Right lung (tissue), 5 donors: ENCODE measurements around the gene EEF2. TPM values are rescaled to one million over a fixed set of nuclear protein-coding genes. Genes with fewer than 3 reads are reported as not detected.

Experiments used
- DNase-seq, 2 donors: peaks; one replicate each; pipeline ENCODE4 v3.0.0-alpha.2; 2013
- polyA plus RNA-seq, 5 donors: library from polyadenylated mRNA; unstranded; fragments of 120-200 nt; gene quantifications; one replicate each; pipeline versions ENCODE4 v1.2.1 to v1.2.3, GENCODE V29; 2013; ENCODE audit warnings: inconsistent platforms in 1 of 5, low replicate concordance in 1 of 5; ENCODE audit not compliant: insufficient read length in 5 of 5, insufficient read depth in 1 of 5

Gene EEF2
- polyA plus RNA-seq, 5 donors, result 1,175 to 1,904 (median 1,537) TPM

GRCh38 chr19:3987619-3988371 is 2.5 kb upstream of the EEF2 start:
- DNase-seq, result peak; percentile 83 to 85

GRCh38 chr19:3986260-3987041 is 1.2 kb upstream of the EEF2 start:
- peak in 1 of 2 donors; percentile 54 for DNase-seq

DNA sequence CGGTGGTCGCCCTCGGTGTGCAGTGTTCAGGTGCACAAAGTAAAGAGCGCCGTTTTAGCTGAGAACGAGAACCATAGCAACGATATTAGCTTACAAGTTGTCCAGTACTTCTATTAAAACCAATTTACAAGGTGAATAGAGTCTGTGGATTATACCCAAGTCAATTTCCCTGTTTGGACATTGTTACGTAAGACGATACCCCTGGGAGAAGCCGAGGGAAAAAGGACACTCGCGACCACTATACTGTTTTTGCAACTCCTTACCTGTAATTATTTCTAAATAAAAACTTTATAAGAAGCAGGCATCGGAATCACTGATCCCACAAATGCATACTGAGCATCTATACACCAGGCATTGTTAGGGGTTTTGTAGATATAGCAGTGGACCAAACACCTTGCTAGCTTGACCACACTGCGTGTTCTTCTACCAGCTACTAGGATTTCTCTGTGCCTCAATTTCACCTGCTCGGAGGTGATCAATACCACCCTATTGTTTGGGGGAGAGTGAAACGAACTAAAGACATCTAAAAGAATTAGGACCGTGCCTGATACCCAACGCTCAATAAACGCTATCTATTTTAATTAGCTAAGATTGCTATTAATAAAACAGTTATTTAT is 488 bp upstream of the EEF2 start:
- DNase-seq, result no peak

DNA sequence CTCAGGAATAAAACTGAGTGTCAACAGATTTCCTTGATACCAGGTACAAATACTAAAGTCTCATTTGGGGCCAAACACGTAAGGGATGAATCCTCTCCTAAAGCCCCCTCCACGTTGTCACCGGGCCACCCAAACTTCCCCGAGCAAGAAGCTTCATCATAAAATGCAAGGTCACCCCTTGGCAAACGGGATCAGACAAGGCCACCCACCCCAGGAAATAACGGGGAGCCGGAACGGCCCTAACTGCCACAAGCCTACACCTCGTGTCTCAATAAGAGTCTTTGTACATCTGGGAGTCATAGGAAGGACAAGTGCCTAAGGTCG is 717 bp downstream of the EEF2 start:
- DNase-seq, result no peak

DNA sequence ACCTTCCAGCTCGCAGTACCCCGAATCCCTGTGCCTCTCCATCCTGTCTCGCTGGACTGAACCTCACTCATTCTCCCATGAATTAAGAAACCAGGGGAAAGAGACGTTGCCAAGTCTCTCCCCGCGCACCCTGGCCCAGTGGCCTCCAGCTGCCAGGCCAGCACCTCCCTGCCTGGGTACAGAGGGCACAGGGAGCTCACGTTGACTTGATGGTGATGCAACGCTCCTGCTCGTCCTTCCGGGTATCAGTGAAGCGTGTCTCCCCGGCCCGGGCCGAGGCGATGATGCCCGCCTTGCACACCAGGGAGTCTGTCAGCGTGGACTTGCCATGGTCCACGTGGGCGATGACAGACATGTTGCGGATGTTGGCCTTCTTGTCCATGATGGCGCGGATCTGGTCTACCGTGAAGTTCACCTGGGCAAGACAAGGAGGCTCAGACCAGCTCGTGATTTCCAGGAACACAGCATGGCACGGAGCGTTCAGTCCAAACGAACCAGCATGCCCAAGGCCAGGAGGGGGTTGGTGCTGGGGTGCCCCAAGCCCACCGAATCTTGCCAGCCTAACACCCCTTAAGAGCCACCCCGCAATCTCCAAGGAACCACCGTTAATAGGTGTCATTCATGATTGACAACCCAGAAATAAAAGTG is 1.2 kb downstream of the EEF2 start:
- DNase-seq, result no peak

DNA sequence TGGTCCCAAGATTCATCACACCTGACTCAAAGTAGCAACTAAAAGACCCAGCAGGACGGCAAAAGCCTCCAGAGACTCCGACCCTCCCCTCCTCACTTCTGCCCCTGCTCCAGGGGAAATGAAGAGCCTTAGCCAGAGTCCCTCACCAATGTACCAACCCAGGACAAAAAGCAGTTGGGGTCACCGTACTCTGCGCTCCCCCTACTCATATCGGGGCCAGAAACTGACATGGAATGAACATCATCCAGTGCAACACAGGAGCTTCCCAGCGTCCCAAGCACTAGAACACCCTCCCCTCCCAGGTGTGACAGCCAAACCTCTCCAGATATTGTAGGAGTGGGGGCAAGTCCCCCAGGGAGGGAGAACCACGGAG is 1.7 kb downstream of the EEF2 start:
- DNase-seq, result no peak

- DNase-seq, result no peak
These were observed 2.3 kb downstream of the EEF2 start for GRCh38 chr19:3982701-3983541.

DNA sequence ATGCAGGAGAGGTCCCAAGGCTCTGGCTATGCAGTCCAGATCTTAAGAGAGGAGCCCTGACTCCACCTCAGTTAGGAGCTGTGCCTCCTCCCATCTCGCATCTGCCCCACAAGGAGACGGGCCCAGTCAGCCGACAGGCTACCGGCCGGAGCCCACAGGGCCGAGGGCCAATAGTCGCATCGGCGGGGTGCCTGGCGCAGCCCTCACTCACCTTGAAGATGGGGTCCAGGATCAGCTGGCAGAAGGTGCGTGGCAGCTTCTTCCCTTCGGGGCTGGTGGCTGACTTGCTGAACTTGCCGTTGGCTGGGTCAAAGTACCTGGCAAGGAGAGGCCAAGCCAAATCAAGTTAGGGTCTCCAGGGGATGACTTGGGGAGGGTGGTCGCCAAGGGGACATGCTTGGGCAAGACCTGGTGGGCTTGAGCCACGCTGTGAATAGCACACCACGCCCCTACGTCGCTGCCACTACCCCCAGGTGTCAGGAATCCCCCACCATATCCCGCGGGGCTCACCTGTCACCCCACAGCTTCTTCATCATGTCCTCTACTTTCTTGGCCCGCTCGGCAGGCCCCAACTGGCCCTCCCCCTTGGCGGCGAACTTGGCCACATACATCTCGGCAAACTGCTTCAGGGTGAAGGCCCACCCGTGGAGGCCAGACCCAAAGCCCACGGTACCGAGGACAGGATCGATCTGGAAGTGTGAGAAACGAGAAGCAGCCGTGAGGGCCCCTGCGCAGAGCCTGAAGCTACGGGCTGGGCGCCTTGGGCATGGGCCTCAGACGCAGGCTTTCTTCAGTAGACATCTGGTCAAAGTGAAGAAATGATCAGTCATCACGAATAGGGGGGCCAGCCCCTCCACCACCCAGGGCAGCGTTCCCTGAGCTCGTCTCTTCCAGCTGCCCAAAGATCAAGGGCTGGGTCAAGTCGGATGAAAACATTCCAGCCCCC is 3.3 kb downstream of the EEF2 start:
- no peak for DNase-seq

DNA sequence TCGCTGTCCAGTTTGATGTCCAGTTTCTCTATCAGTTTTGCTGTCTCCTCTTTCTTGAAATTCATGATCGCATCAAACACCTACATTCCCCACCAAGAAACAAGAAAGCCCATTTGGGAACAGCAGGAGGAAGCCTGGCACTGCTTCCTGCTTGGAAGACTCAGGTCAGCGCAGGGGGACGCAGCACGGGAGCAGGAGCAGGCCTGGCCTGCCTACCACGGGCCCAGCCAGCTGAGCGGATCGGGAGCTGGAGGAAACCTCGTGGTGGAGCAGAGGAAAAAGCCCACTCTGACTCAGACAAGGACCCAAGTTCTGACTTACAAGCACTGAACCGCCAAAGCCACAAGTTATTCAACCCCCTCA is 3.9 kb downstream of the EEF2 start:
- no peak for DNase-seq

- no peak for DNase-seq
These were observed 4.7 kb downstream of the EEF2 start for GRCh38 chr19:3980353-3981251.

GRCh38 chr19:3979674-3980352 is 5.5 kb downstream of the EEF2 start:
- DNase-seq, result no peak

DNA sequence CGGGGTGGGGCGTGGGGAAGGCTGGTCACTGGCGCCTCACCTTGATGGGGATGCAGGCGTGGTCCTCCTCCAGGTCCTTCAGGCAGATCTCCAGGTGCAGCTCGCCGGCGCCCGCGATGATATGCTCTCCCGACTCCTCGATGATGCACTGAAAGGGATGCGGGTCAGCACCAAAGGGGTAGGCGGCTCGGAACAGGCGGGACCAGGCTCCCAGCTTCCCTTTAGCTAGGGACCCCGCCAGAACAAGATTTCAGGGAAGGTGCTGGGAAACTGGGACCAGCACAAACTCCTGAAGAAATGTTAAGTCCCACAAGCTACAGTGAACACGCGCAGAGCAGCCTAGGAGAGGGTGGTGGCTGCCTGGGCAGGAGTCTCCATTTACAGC is 6.0 kb downstream of the EEF2 start:
- no peak for DNase-seq

DNA sequence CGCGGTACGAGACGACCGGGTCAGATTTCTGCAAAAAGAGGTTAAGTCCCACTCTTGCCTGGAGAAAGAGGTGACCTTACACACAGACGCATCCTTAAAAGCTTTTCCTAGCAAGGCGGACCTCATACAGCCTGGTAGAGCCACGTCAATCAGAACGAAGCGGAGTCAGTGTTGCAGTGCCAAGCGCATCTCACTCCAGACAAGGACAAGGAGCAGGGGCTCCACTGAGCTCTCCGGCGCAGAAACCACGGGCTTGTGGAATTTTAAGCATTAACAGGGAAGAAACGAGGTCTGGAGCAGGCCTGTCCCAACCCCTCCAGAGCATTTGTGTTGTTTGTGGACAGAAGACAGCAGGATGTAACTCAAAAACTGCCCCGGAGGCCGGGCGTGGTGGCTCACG is 7.1 kb downstream of the EEF2 start:
- no peak for DNase-seq

DNA sequence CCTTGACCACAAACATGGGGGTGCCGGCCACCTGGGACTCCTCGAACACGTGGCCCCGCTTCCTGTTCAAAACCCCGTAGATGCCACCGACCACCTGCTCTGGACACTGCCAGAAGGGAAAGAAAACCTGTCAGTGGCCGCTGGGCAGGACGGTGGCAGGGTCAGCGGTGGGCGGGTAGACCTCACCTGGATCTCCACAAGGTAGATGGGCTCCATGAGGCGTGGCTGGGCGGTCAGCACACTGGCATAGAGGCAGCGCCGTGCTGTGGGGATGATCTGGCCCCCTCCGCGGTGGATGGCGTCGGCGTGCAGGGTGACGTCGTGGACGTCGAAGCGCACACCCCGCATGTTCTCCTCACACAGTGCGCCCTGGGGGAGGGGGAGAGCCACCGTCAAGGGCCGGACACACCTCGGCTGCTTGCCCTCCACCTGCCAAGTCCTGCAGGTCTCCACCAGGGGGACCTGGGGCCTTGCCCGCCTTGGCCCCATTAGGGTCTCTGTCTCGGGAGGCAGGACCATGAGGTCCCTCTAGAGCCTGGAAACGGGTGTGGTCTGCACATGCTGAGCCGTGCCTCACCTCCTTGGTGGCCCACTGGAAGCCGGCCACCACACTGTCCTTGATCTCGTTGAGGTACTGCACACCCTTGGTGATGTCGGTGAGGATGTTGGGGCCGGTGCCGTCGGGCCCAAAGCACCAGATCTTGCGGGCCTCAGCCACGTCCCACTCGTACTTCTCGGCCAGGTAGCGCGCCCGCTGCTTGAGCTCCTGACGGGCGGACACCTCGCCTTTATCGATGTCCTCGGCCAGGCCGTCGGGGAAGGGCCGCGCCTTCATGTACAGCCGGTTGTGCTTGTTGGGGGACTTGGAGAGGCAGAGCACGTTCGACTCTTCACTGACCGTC is 7.8 kb downstream of the EEF2 start:
- no peak for DNase-seq

DNA sequence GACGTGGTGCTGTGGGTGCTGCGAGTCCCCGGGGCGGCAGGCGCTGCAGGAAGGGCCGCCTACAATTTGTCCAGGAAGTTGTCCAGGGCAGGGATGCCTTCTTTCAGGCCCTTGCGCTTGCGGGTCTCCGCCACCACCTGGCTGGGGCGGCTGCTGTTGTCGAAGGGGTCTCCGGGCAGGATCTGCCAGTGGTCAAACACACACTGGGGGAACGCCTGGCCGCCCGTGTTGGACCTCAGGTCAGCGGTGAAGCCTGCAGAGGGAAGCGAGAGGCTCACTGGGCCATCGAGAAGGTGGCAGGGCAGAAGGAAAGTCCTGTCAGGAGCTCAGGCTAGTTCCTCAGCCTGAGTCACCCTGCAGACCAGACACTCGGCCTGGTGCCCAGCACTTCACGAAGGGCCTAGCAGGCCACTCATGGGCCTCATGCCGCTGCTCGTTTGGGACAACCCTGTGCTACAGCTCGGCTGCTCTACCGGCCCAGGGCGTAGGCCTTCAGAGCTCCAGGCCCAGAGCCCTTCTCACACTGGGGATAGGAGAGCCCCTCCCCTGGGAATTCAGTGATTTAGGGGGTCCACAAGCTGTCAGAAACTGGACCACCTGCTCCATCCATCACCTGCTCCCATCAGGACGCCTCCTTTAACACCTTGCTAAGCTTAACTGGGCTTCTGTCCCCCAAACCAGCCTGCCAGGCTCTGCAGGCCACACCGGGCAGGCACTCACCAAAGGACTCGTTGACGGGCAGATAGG is 8.6 kb downstream of the EEF2 start:
- no peak for DNase-seq

GRCh38 chr19:3975637-3976087 is 9.6 kb downstream of the EEF2 start:
- DNase-seq, result no peak

DNA sequence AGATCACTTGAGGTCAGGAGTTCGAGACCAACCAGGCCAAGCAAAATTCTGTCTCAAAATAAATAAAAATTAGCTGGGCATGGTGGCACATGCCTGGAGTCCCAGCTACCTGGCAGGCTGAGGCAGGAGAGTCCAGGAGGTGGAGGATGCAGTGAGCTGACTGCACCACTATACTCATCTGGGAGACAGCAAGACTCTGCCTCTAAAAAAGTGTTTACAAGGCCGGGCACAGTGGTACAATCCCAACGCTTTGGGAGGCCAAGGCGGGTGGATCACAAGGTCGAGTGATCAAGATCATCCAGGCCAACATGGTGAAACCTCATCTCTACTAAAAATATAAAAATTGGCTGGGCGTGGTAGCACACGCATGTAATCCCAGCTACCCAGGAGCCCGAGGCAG is 10.1 kb downstream of the EEF2 start:
- DNase-seq, result no peak
